Measurements from ENCODE around the gene FBXO2. TPM values are rescaled to one million over a fixed set of nuclear protein-coding genes. Genes with fewer than 3 reads are reported as not detected.

The FBXO2 gene
- total and polyA plus RNA-seq, 9 of the 15 experiments (the other 6 are each of a cell fraction or from before 2014, with no cell fraction given): 0.04 to 1.9 (median 0.27) TPM

GRCh38 chr1:11664336-11665065, 10.3 kb upstream of the FBXO2 start (continued):
- TF ChIP-seq, protein P1, sequence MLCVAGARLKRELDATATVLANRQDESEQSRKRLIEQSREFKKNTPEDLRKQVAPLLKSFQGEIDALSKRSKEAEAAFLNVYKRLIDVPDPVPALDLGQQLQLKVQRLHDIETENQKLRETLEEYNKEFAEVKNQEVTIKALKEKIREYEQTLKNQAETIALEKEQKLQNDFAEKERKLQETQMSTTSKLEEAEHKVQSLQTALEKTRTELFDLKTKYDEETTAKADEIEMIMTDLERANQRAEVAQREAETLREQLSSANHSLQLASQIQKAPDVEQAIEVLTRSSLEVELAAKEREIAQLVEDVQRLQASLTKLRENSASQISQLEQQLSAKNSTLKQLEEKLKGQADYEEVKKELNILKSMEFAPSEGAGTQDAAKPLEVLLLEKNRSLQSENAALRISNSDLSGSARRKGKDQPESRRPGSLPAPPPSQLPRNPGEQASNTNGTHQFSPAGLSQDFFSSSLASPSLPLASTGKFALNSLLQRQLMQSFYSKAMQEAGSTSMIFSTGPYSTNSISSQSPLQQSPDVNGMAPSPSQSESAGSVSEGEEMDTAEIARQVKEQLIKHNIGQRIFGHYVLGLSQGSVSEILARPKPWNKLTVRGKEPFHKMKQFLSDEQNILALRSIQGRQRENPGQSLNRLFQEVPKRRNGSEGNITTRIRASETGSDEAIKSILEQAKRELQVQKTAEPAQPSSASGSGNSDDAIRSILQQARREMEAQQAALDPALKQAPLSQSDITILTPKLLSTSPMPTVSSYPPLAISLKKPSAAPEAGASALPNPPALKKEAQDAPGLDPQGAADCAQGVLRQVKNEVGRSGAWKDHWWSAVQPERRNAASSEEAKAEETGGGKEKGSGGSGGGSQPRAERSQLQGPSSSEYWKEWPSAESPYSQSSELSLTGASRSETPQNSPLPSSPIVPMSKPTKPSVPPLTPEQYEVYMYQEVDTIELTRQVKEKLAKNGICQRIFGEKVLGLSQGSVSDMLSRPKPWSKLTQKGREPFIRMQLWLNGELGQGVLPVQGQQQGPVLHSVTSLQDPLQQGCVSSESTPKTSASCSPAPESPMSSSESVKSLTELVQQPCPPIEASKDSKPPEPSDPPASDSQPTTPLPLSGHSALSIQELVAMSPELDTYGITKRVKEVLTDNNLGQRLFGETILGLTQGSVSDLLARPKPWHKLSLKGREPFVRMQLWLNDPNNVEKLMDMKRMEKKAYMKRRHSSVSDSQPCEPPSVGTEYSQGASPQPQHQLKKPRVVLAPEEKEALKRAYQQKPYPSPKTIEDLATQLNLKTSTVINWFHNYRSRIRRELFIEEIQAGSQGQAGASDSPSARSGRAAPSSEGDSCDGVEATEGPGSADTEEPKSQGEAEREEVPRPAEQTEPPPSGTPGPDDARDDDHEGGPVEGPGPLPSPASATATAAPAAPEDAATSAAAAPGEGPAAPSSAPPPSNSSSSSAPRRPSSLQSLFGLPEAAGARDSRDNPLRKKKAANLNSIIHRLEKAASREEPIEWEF (CRISPR knock-in tag; IDR thresholded peaks at IDR 0.05): no peak
- TF ChIP-seq SAP30 (IDR thresholded peaks at IDR 0.05; ENCODE audit: borderline replicate concordance, insufficient read depth, low read depth, low read length, poor library complexity, severe bottlenecking): peak; percentile 32
- TF ChIP-seq ZNF695 (CRISPR knock-in tag; IDR thresholded peaks at IDR 0.05): 0 out of 2 replicates have a peak, but pooled peaks have one; percentile 9
- TF ChIP-seq PHB (CRISPR knock-in tag; IDR thresholded peaks at IDR 0.05): peak; percentile 10; the same call in 1 of the 2 replicates
- TF ChIP-seq ZNF592 (IDR thresholded peaks at IDR 0.05): 0 out of 2 replicates have a peak, but pooled peaks have one; percentile 55
- peak in 1 of 2 experiments; percentile 41 for TF ChIP-seq E2F6 (IDR thresholded peaks at IDR 0.05; ENCODE audit: borderline replicate concordance in 1 of 2, extremely low read depth in 1 of 2, insufficient read depth in 1 of 2, insufficient read length in 1 of 2, low read depth in 1 of 2, low read length in 1 of 2, poor library complexity in 1 of 2, severe bottlenecking in 1 of 2)
- 0 out of 2 replicates have a peak, but pooled peaks have one; percentile 16 for TF ChIP-seq E2F3 (CRISPR knock-in tag; IDR thresholded peaks at IDR 0.05)
- no peak for TF ChIP-seq MITF (IDR thresholded peaks at IDR 0.05)
- no peak for TF ChIP-seq HBP1 (CRISPR knock-in tag; IDR thresholded peaks at IDR 0.05)
- TF ChIP-seq, protein P2, sequence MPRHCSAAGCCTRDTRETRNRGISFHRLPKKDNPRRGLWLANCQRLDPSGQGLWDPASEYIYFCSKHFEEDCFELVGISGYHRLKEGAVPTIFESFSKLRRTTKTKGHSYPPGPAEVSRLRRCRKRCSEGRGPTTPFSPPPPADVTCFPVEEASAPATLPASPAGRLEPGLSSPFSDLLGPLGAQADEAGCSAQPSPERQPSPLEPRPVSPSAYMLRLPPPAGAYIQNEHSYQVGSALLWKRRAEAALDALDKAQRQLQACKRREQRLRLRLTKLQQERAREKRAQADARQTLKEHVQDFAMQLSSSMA (CRISPR knock-in tag; IDR thresholded peaks at IDR 0.05): peak; percentile 62; the same call in 1 of the 2 replicates

Data from K562 (cell line).